DOHH2 (cell line): ENCODE measurements around the gene ZNF805.

Source experiments
- CTCF ChIP-seq: fragments of 200-600 bp; sonication (generic); IDR thresholded peaks from one replicate; pipeline ENCODE4 v1.5.1; 2014; ENCODE audit warnings: antibody characterized with exemption, mild to moderate bottlenecking, low read depth, low read length; ENCODE audit not compliant: poor library complexity, severe bottlenecking
- EZH2phosphoT487 ChIP-seq: fragments of 200-600 bp; sonication (generic); IDR thresholded peaks from 2 replicates; pipeline ENCODE4 v1.6.1; 2017; ENCODE audit warnings: borderline replicate concordance, mild to moderate bottlenecking, antibody characterized with exemption, low read length, moderate library complexity, mixed read lengths

GRCh38 chr19:57267291-57267690 is 26.9 kb downstream of the ZNF805 start:
- no peak for TF ChIP-seq CTCF
- no peak for TF ChIP-seq EZH2phosphoT487
